ENCODE results near the gene CADM2. TPM values are rescaled to one million over a fixed set of nuclear protein-coding genes. Genes with fewer than 3 reads are reported as not detected.

The CADM2 gene
- total RNA-seq, 1 experiment from 2014 or later: 0.47 TPM

DNA sequence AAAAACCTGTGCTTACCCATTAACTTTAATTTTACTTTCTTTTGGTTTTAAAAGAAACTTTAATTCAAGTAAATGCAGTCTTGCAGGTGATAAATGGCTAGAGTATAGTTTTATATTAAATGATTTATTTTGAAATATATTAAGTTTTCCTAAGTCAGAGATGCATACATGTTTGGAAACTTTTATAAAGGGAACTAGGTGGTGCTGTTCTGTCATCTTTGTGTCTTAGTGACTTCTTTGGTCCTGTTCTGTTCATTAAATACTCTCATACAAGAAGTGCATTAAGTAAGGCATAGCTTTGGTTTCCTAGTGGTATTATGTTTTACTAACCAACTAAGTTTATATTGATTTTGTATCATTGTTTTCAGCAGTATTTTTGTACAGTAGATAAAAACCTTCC lies 15.6 kb downstream of the CADM2 start:
- peak; percentile 35 for DNase-seq
- TF ChIP-seq EZH2phosphoT487 (IDR thresholded peaks at IDR 0.05; ENCODE audit: borderline replicate concordance, low read length) (no peak), EZH2 (IDR thresholded peaks at IDR 0.05; ENCODE audit: low read length, unreplicated experiment) (no peak)
- TF ChIP-seq, protein P1, sequence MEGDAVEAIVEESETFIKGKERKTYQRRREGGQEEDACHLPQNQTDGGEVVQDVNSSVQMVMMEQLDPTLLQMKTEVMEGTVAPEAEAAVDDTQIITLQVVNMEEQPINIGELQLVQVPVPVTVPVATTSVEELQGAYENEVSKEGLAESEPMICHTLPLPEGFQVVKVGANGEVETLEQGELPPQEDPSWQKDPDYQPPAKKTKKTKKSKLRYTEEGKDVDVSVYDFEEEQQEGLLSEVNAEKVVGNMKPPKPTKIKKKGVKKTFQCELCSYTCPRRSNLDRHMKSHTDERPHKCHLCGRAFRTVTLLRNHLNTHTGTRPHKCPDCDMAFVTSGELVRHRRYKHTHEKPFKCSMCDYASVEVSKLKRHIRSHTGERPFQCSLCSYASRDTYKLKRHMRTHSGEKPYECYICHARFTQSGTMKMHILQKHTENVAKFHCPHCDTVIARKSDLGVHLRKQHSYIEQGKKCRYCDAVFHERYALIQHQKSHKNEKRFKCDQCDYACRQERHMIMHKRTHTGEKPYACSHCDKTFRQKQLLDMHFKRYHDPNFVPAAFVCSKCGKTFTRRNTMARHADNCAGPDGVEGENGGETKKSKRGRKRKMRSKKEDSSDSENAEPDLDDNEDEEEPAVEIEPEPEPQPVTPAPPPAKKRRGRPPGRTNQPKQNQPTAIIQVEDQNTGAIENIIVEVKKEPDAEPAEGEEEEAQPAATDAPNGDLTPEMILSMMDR (conservative IDR thresholded peaks at IDR 0.05; ENCODE audit: low read depth, low read length): peak; percentile 50
- Histone ChIP-seq H3K9me2 (replicated peaks; ENCODE audit: low read length) (no peaks in the 10 kb centered on the region), H3K4me1 (ENCODE audit: insufficient read depth, low read length) (no peaks in the 10 kb centered on the region), H3F3A (ENCODE audit: low read length, unreplicated experiment) (no peaks in the 10 kb centered on the region), H2AFZ (ENCODE audit: low read length) (no peak overlapping the region), H4K20me1 (ENCODE audit: low read length) (no peaks in the 10 kb centered on the region), H3K9me3 (ENCODE audit: low read length) (no peaks in the 10 kb centered on the region), H3K27ac (ENCODE audit: low read length) (no peak overlapping the region), H3K27me3 (ENCODE audit: low read length) (peaks cover 12% of the 10 kb centered on the region; the same call in 1 of the 2 replicates), H3K9ac (ENCODE audit: low read length) (no peak overlapping the region), H3K79me2 (ENCODE audit: low read length) (no peaks in the 10 kb centered on the region), H3K4me3 (ENCODE audit: low read length) (no peak overlapping the region), H3K36me3 (ENCODE audit: low read depth, low read length) (no peaks in the 10 kb centered on the region), H3K4me2 (ENCODE audit: low read length) (no peak overlapping the region)
- intact Hi-C loops (cut with micrococcal nuclease): loop anchor here (1.0 to 10.0 kb wide), 7 partner anchors 128 to 830 kb away; no protein-coding TSS in a partner anchor
- ChIA-PET CTCF (interaction anchor here (0.5 kb wide), 1 partner anchor 136 kb away, joined by 3 read pairs; no protein-coding TSS in a partner anchor), POLR2A (ENCODE audit: unreplicated experiment) (no interaction called here)
- ATAC-seq: peak; percentile 80
- BruUV-seq (replicated peaks): no TSS peak

GRCh38 chr3:84977021-84977420 lies 18.2 kb downstream of the CADM2 start:
- no TSS peak for BruUV-seq (replicated peaks)
- TF ChIP-seq, protein P1 (conservative IDR thresholded peaks at IDR 0.05; ENCODE audit: low read depth, low read length): no peak
- TF ChIP-seq EZH2 (IDR thresholded peaks at IDR 0.05; ENCODE audit: low read length, unreplicated experiment): no peak
- no peak for TF ChIP-seq EZH2phosphoT487 (IDR thresholded peaks at IDR 0.05; ENCODE audit: borderline replicate concordance, low read length)
- H3K4me1 ChIP-seq (ENCODE audit: insufficient read depth, low read length): no peaks in the 10 kb centered on the region
- H3K4me3 ChIP-seq (ENCODE audit: low read length): no peak overlapping the region
- no peak overlapping the region for H3K27ac ChIP-seq (ENCODE audit: low read length)
- H3F3A ChIP-seq (ENCODE audit: low read length, unreplicated experiment): no peaks in the 10 kb centered on the region
- H3K9ac ChIP-seq (ENCODE audit: low read length): no peak overlapping the region
- H3K27me3 ChIP-seq (ENCODE audit: low read length): 0 out of 2 replicates have a peak, but pooled peaks cover 5% of the 10 kb centered on the region
- intact Hi-C loops (cut with micrococcal nuclease): loop anchor here (10.0 kb wide), 1 partner anchor 828 kb away; no protein-coding TSS in a partner anchor
- ATAC-seq (no peak), DNase-seq (no peak)
- no peak overlapping the region for H3K4me2 ChIP-seq (ENCODE audit: low read length)
- H4K20me1 ChIP-seq (ENCODE audit: low read length): no peaks in the 10 kb centered on the region
- ChIA-PET POLR2A (ENCODE audit: unreplicated experiment) (no interaction called here), CTCF (no interaction called here)
- H2AFZ ChIP-seq (ENCODE audit: low read length): no peak overlapping the region
- no peaks in the 10 kb centered on the region for H3K9me3 ChIP-seq (ENCODE audit: low read length)
- no peaks in the 10 kb centered on the region for H3K36me3 ChIP-seq (ENCODE audit: low read depth, low read length)
- H3K9me2 ChIP-seq (replicated peaks; ENCODE audit: low read length): no peaks in the 10 kb centered on the region
- H3K79me2 ChIP-seq (ENCODE audit: low read length): no peaks in the 10 kb centered on the region

DNA sequence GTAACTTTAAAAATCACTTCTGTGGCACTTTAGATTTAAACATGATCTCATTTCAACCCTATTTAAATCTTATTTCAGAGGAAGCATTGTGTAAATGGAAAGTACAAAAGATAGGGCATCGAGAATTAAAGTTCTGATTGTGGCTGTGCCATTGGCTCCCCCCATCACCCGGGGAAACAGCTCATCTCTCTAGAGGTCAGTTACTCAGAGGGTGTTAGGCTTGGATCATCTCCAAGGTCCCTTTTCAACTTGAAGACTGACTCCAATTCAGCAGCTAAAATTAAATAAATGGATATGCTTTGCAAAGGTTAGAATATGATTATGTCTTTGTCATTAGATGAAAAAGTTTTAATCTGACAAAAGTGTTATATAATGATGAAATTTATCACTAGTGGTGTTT lies 20.1 kb downstream of the CADM2 start:
- Histone ChIP-seq H3K27ac (ENCODE audit: low read length) (no peak overlapping the region), H3K4me3 (ENCODE audit: low read length) (no peak overlapping the region), H3K9ac (ENCODE audit: low read length) (no peak overlapping the region), H3K4me1 (ENCODE audit: insufficient read depth, low read length) (no peaks in the 10 kb centered on the region), H3K9me2 (replicated peaks; ENCODE audit: low read length) (no peaks in the 10 kb centered on the region), H3F3A (ENCODE audit: low read length, unreplicated experiment) (no peaks in the 10 kb centered on the region), H3K4me2 (ENCODE audit: low read length) (no peak overlapping the region), H2AFZ (ENCODE audit: low read length) (no peak overlapping the region), H3K36me3 (ENCODE audit: low read depth, low read length) (no peaks in the 10 kb centered on the region), H4K20me1 (ENCODE audit: low read length) (no peaks in the 10 kb centered on the region), H3K9me3 (ENCODE audit: low read length) (no peaks in the 10 kb centered on the region), H3K27me3 (ENCODE audit: low read length) (0 out of 2 replicates have a peak, but pooled peaks cover 3% of the 10 kb centered on the region), H3K79me2 (ENCODE audit: low read length) (no peaks in the 10 kb centered on the region)
- ChIA-PET POLR2A (ENCODE audit: unreplicated experiment) (no interaction called here), CTCF (no interaction called here)
- no peak for TF ChIP-seq EZH2phosphoT487 (IDR thresholded peaks at IDR 0.05; ENCODE audit: borderline replicate concordance, low read length)
- TF ChIP-seq EZH2 (IDR thresholded peaks at IDR 0.05; ENCODE audit: low read length, unreplicated experiment): no peak
- TF ChIP-seq, protein P1 (conservative IDR thresholded peaks at IDR 0.05; ENCODE audit: low read depth, low read length): no peak
- BruUV-seq (replicated peaks): no TSS peak
- DNase-seq (no peak), ATAC-seq (no peak)
- intact Hi-C loops (cut with micrococcal nuclease): loop anchor here (10.0 kb wide), 1 partner anchor 826 kb away; no protein-coding TSS in a partner anchor
